NCI-H748 (cell line): Measurements from ENCODE around the gene GZMM.

Source experiments
- DNase-seq: peaks from one replicate; lab custom pipeline; 2025; ENCODE audit not compliant: unreplicated experiment; lab: John Stamatoyannopoulos, UW

Gene GZMM

GRCh38 chr19:533364-534058 is 10.3 kb upstream of the GZMM start:
- DNase-seq = no peak

DNA sequence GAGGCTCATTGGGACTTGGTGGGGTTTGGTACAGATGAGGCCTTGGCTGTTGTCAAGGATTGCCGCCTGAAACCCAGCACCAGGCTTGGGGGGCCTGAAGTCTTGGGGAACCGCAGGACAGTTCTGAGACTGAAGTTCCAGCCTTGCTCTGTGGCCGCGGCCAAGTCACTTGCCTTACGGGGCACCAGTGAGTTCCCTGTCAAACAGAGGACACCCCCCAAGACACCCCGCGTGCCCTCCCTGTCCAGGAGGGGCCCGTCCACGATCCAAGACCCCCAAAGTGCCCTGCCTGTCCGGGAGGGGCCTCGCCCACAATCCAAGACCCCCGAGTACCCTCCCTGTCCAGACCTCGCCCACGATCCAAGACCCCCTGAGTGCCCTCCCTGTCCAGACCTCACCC is 9.8 kb upstream of the GZMM start:
- no peak for DNase-seq

DNA sequence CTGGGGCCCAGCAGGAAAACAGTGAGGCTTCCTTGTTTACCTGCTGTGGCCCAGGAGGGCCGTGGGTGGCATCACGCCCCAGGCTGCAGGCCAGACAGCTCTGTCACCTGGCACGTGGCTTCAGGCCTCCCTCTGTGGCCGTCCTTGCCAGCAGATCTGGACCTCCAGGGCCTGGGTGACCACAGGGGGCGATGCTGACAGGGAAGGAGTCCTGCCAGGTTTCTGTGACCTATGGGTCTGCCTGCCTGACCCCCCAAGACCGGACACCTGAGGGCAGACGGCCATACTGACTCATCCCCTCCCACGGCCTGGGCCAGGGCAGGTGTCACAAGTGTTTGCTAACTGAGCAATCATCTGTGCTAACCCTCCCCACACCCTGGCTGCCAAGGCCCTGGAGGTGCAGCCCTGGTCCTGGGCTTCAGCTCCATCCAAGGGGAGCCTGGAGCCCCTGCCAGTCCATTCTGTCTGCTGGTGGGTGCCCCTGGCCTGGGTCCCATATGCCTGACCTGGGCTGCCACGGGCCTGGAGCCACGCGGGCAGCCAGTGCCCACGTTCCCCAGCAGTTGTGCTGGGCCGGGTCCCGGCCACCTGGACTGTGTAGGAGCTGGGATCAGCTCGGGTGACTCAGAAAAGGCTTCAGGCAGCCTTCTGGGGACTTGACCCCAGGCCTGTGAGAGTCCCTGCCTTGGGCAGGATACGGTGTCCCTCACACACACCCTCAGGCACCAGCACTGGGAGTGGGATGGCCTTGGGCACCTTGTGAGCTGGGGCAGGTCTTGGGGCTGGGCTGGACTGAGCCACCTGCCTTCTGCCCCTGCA is 8.6 kb upstream of the GZMM start:
- no peak for DNase-seq

DNA sequence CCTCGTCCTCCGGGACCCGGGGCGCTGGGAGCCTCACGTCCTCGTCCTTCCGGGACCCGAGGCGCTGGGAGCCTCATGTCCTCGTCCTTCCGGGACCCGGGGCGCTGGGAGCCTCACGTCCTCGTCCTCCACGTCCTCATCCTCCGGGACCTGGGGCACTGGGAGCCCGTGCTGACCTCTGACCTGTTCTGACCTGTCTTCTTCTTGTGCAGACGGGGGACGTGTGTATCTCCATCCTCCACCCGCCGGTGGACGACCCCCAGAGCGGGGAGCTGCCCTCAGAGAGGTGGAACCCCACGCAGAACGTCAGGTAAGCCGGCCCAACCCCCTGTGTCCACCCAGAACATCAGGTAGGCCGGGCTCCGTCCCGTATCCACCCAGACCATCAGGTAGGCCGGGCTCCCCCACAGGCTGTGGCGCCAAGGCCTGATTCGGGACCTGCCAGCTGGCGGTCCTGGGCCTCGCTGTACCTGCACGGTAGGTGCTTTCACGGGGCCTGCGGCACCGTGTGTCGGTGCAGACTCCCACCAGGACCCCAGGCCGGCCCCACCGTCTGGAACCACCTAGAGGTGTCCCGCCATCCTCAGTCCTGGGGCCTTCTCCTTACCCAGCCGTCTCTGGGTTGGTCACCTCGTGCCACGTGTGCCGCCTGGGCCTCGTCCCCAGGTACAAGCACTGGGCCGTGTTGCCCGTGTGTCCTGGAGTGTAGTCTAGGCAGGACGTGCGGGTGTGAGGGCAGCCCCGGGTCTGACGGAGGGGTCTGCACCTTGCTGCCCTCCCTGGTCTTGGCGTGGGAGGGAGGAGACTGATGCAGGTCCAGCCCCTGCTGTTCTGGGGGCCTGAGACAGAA is 7.6 kb upstream of the GZMM start:
- DNase-seq = no peak

- DNase-seq = no peak
These were observed 6.9 kb upstream of the GZMM start for GRCh38 chr19:536881-537404.

DNA sequence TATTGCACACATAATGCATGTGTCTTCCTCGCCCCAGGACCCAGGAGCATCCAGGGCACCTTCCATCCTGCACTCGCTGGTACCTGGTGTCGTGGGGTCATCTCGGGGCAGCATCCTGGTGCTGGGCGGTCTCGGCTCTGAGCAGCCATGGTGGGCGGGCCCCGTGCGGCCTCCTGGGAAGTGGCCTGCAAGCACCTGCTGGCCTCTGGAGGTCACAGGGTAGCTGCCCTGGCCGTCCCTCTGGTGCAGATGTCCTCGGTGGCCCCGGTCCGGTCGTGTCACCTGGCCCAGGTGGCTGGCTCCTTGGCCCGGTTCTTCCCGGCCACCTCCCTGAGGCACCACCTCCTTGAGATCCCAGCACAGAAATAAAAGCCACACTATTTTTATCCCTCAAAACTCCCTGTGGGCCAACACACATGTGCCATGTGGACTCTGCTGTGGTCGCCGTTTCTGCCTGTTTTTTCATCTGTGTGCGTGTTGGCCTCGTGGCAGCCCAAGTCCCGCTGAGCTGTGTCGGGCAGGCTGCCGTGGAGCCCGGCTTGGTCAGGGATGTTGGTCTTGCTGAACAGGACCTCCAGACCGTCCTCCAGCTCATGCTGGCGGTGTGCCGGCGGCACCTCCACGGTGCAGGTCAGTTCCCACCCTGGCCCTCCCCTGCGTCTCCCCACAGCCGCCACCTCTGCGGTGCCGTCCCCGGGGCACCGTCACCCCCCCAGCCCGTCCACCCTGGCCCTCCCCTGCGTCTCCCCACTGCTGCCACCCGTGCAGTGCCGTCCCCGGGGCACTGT is 5.0 kb upstream of the GZMM start:
- DNase-seq = no peak

DNA sequence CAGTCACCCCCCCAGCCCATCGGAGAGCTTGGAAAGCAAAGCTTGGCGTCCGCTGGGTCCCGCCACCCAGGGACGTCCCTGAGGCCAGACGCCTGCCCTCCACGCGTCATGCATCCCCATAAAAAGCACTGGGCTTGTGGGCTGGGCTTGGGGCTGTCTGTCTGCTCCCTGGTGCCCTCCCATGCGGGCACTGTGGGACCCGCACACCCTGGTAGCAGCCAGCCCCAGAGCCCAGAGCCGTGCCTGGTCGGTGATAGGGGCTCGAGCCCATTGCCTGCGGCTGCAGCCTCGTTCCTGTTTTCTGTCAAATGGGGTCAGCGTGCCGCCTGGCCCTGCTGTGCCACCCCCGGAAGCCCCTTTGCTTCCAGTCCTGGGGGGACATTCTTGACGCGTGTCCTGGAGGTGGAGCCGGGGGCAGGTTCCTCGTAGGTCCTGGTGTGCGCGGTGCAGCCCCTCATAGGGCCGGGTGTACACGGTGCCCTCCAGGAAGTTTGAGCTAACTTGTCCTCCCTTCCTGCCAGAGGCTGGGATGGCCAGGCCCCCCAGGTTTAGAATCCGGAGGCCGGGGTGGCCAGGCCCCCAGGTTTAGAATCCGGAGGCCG is 4.3 kb upstream of the GZMM start:
- DNase-seq = no peak

DNA sequence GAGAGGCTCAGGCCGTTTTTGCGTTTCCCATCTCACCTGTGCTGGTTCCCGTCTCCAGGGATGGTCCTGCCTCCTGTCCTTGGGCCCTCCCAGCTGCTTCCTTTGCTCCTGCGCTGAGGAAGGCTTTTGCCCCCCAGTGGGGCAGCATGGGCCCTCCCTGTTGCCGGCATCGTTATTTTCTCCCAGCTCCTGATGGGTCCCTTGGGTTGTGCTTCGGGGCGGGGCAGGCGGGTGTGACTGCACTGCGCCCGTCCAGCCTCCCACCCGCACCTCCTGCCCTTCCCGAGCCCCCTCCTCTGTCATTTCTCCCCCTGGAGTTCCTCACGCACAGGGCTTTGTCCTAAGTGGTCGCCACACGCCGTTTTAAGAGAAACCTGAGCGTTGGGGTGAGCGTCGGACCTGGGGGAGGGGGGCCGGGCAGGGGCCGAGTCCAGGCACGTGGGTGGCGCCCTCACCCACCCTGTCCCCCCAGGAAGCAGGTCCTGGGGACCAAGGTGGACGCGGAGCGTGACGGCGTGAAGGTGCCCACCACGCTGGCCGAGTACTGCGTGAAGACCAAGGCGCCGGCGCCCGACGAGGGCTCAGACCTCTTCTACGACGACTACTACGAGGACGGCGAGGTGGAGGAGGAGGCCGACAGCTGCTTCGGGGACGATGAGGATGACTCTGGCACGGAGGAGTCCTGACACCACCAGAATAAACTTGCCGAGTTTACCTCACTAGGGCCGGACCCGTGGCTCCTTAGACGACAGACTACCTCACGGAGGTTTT is 2.8 kb upstream of the GZMM start:
- DNase-seq = no peak

GRCh38 chr19:541699-542098 is 2.2 kb upstream of the GZMM start:
- no peak for DNase-seq

- DNase-seq = no peak
These were observed 1.5 kb upstream of the GZMM start for GRCh38 chr19:542173-542866.

- DNase-seq = no peak
These were observed 3.3 kb downstream of the GZMM start for GRCh38 chr19:547117-547516.

- no peak for DNase-seq
These were observed 4.2 kb downstream of the GZMM start for GRCh38 chr19:547836-548720.

GRCh38 chr19:548886-549830 is 5.3 kb downstream of the GZMM start:
- DNase-seq = no peak

DNA sequence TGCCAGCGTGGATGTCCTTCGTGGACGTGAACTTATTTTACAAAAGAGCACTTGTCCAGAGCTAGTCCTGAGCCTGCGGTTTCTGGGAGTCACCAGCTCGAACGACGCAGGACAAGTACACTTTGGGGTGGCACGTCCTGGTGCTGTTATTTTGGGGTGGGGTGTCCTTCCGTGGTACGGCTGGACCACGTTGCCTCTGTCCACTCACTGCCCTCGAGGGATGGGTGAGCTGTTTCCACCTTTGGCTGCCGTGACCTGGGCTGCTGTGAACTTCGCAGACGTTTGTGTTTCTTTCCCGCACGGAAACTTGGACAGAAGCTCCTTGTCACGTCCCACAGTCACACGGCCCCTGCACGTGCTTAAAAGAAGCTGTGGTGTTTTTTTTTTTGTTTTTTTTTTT is 11.0 kb downstream of the GZMM start:
- DNase-seq = no peak

DNA sequence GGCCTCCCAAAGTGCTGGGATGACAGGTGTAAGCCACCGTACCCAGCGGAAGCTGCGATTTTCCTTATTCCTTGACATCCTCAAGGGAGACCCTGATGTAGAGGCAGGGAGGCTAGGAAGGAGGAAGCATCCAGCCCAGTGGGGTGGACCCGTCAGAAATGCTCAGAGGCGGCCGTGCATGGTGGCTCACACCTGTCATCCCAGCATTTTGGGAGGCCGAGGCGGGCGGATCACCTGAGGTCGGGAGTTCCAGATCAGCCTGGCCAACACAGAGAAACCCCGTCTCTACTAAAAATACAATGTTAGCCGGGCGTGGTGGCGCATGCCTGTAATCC is 11.6 kb downstream of the GZMM start:
- DNase-seq = no peak

DNA sequence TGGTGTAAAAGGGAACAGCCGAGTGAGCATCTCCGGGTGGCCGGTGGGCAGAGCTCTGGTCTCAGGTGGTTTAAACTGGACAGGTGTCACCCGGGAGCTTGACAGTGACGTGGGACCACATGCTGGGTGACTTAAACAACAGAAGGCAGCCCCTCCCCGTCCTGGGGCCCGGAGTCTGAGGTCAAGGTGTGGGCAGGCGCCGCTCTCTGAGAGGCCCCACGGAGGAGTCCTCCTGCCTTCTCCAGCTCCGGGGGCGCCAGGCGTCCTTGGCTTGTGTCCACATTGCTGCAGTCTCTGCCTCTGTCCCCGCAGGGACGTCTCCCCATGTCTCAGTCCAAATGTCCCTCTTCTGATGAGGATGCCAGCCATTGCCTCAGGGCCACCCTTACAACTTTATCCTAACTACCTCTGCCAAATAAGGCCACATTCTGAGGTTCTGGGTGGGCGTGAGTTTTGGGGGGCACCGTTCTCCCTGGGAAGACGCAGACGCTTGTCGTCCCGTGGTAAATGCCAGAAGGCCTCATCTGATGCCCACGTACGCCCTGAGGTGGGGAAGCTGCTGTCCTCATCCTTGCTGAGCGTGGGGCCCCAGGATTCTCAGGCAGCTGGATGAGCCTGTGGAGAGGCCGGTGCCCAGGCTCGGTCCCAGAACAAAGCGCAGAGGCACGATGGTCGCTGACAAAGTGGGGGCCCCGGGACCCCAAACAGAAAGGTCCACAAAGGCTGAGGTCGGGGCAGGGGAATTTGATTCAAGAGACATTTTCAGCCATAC is 12.9 kb downstream of the GZMM start:
- DNase-seq = no peak
